Measurements from ENCODE around the gene ELF2. TPM values are rescaled to one million over a fixed set of nuclear protein-coding genes. Genes with fewer than 3 reads are reported as not detected.
A peak's percentile ranks its signal among the peaks of the same experiment; 100 is the strongest.
"Not testable (repeated sequence)": the region's sequence is repeated elsewhere in the genome, so short reads cannot be mapped to it uniquely, and the experiment has no call there.

ELF2 gene
- total and polyA plus RNA-seq, 2 experiments from 2014 or later = 33.1 to 46.9 TPM

- H3K9me3 ChIP-seq (ENCODE audit: low read depth) = no peaks in the 10 kb centered on the region
- H3K79me2 ChIP-seq = peaks cover 92% of the 10 kb centered on the region
- no peaks in the 10 kb centered on the region for H3K9me2 ChIP-seq (replicated peaks; ENCODE audit: insufficient read depth)
- 88% methylated on average over 2 of the region's 2 CpGs for WGBS (ENCODE audit: low lambda C conversion rate, missing lambda C conversion rate)
- H4K20me1 ChIP-seq (ENCODE audit: insufficient read depth, poor library complexity, severe bottlenecking) = peaks cover 16% of the 10 kb centered on the region
- TF ChIP-seq EZH2 (IDR thresholded peaks at IDR 0.05; ENCODE audit: borderline replicate concordance) = no peak
- TF ChIP-seq EZH2phosphoT487 (IDR thresholded peaks at IDR 0.05; ENCODE audit: low read depth, severe bottlenecking, unreplicated experiment) = no peak
- no peak for TF ChIP-seq CTCF (IDR thresholded peaks at IDR 0.05; ENCODE audit: poor library complexity)
- no peaks in the 10 kb centered on the region for H3K36me3 ChIP-seq (replicated peaks; ENCODE audit: insufficient read depth, low read depth)
- no peak overlapping the region for H3K27ac ChIP-seq
- H2AFZ ChIP-seq = no peak overlapping the region
- no peak overlapping the region for H3K4me3 ChIP-seq
- no peak for DNase-seq (ENCODE audit: low spot score)
- H3K4me2 ChIP-seq = no peak overlapping the region
- H3K27me3 ChIP-seq = no peaks in the 10 kb centered on the region
- no peaks in the 10 kb centered on the region for H3K4me1 ChIP-seq (ENCODE audit: insufficient read depth)
These were observed 140.1 kb downstream of the ELF2 start for GRCh38 chr4:139036885-139037284.

GRCh38 chr4:139035650-139036049 is 141.4 kb downstream of the ELF2 start:
- Histone ChIP-seq H2AFZ (no peak overlapping the region), H3K9me3 (ENCODE audit: low read depth) (no peaks in the 10 kb centered on the region), H3K4me1 (ENCODE audit: insufficient read depth) (no peaks in the 10 kb centered on the region), H3K9me2 (replicated peaks; ENCODE audit: insufficient read depth) (no peaks in the 10 kb centered on the region), H3K27me3 (no peaks in the 10 kb centered on the region), H3K4me2 (no peak overlapping the region), H3K36me3 (replicated peaks; ENCODE audit: insufficient read depth, low read depth) (no peaks in the 10 kb centered on the region), H3K79me2 (peaks cover 91% of the 10 kb centered on the region), H3K4me3 (no peak overlapping the region), H4K20me1 (ENCODE audit: insufficient read depth, poor library complexity, severe bottlenecking) (peaks cover 17% of the 10 kb centered on the region), H3K27ac (no peak overlapping the region)
- DNase-seq (ENCODE audit: low spot score) = no peak
- 85% methylated on average over 5 of the region's 5 CpGs for WGBS (ENCODE audit: low lambda C conversion rate, missing lambda C conversion rate)
- TF ChIP-seq EZH2 (IDR thresholded peaks at IDR 0.05; ENCODE audit: borderline replicate concordance) (no peak), CTCF (IDR thresholded peaks at IDR 0.05; ENCODE audit: poor library complexity) (no peak), EZH2phosphoT487 (IDR thresholded peaks at IDR 0.05; ENCODE audit: low read depth, severe bottlenecking, unreplicated experiment) (no peak)

- Histone ChIP-seq H2AFZ (no peak overlapping the region), H3K9me3 (ENCODE audit: low read depth) (no peaks in the 10 kb centered on the region), H3K4me2 (no peak overlapping the region), H3K9me2 (replicated peaks; ENCODE audit: insufficient read depth) (no peaks in the 10 kb centered on the region), H3K36me3 (replicated peaks; ENCODE audit: insufficient read depth, low read depth) (no peaks in the 10 kb centered on the region), H4K20me1 (ENCODE audit: insufficient read depth, poor library complexity, severe bottlenecking) (peaks cover 22% of the 10 kb centered on the region), H3K79me2 (peaks cover 94% of the 10 kb centered on the region), H3K4me3 (no peak overlapping the region), H3K4me1 (ENCODE audit: insufficient read depth) (peaks cover 4% of the 10 kb centered on the region), H3K27ac (no peak overlapping the region), H3K27me3 (no peaks in the 10 kb centered on the region)
- WGBS (ENCODE audit: low lambda C conversion rate, missing lambda C conversion rate) = 55% methylated on average over 13 of the region's 14 CpGs
- DNase-seq (ENCODE audit: low spot score) = peak; percentile 86
- TF ChIP-seq CTCF (IDR thresholded peaks at IDR 0.05; ENCODE audit: poor library complexity) (peak; percentile 91), EZH2phosphoT487 (IDR thresholded peaks at IDR 0.05; ENCODE audit: low read depth, severe bottlenecking, unreplicated experiment) (no peak)
These were observed 146.3 kb downstream of the ELF2 start for GRCh38 chr4:139030614-139031235.

- H3K79me2 ChIP-seq = peaks cover 94% of the 10 kb centered on the region
- not testable (repeated sequence) for DNase-seq (ENCODE audit: low spot score); H3K27me3 ChIP-seq; H2AFZ ChIP-seq; H3K4me2 ChIP-seq; H3K4me1 ChIP-seq (ENCODE audit: insufficient read depth); H3K4me3 ChIP-seq; H3K27ac ChIP-seq; H3K36me3 ChIP-seq (replicated peaks; ENCODE audit: insufficient read depth, low read depth); H3K9me2 ChIP-seq (replicated peaks; ENCODE audit: insufficient read depth); H3K9me3 ChIP-seq (ENCODE audit: low read depth)
- peaks cover 20% of the 10 kb centered on the region for H4K20me1 ChIP-seq (ENCODE audit: insufficient read depth, poor library complexity, severe bottlenecking)
- WGBS (ENCODE audit: low lambda C conversion rate, missing lambda C conversion rate) = 72% methylated on average over 6 of the region's 6 CpGs
These were observed 147.1 kb downstream of the ELF2 start for GRCh38 chr4:139029866-139030363.

Data from hepatocyte (in vitro differentiated cells).